Hypothalamus (tissue), 51 donors: ENCODE data around the gene PITPNM1.
"Not testable (repeated sequence)": the region's sequence is repeated elsewhere in the genome, so short reads cannot be mapped to it uniquely, and the experiment has no call there.

ENCODE experiments used
- DNase-seq, 51 donors: peaks; one replicate each; lab custom pipeline; 2025; lab: John Stamatoyannopoulos, UW

The PITPNM1 gene

DNA sequence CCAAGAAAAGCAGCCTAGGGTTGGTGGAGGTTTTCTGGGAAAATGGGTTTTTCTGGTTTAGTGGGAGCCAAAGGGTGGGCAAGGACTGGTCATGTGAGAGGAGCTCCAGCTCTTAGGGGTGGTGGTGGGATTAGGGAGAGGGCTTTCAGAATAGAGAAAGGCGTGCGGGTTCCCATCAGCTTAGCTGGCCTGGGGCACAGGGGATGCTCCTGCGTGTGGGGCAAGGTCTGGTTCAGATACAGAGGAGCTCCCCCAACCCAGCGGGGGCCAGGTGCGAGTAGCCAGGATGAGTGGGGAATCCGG lies 36.8 kb downstream of the PITPNM1 start:
- peak in 2 of 51 donors; percentile 22 to 63 for DNase-seq

GRCh38 chr11:67468056-67468455 lies 37.1 kb downstream of the PITPNM1 start:
- DNase-seq, result peak in 11 of 51 donors; percentile 6 to 53 (median 29)

- no peak for DNase-seq
Measured at GRCh38 chr11:67466962-67467771, 38.0 kb downstream of the PITPNM1 start.

DNA sequence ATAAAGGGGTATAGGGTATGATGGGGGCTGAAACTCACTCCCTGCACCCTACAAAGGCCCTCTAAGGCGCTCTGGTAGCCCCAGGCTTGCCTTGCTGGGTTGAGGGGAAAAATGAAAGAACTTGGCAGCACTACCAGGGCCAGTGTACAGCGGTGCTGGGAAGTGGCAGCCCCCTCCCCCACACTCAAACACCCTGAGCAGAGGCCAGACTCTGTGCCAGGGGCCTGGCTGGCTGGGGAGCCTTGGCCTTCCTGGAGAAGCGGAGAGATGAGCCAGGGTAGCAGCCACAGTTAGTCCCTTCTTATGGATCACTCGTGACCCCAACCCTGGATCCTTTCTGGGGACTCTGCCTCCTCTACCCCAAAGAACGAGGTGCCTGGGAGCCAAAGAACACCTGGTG lies 38.8 kb downstream of the PITPNM1 start:
- DNase-seq, result peak in 16 of 51 donors; percentile 12 to 47 (median 23)

GRCh38 chr11:67465530-67465929 lies 39.6 kb downstream of the PITPNM1 start:
- DNase-seq, result not testable (repeated sequence)

DNA sequence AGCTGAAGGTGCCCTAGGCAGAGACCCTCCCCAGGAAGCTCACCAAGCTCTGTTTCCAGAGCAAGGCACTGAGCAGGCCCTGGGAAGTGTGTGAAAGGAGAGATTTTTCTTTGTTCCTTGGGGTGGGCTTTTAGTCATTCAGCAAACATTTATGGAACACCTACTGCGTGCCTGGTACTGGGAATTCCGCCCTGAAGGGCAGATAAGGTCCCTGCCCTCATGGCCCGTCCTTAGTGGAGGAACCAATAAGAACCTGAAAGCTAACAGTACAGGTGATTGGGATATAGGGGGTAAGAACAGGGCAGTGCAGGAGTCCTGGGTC lies 40.0 kb downstream of the PITPNM1 start:
- no peak for DNase-seq

DNA sequence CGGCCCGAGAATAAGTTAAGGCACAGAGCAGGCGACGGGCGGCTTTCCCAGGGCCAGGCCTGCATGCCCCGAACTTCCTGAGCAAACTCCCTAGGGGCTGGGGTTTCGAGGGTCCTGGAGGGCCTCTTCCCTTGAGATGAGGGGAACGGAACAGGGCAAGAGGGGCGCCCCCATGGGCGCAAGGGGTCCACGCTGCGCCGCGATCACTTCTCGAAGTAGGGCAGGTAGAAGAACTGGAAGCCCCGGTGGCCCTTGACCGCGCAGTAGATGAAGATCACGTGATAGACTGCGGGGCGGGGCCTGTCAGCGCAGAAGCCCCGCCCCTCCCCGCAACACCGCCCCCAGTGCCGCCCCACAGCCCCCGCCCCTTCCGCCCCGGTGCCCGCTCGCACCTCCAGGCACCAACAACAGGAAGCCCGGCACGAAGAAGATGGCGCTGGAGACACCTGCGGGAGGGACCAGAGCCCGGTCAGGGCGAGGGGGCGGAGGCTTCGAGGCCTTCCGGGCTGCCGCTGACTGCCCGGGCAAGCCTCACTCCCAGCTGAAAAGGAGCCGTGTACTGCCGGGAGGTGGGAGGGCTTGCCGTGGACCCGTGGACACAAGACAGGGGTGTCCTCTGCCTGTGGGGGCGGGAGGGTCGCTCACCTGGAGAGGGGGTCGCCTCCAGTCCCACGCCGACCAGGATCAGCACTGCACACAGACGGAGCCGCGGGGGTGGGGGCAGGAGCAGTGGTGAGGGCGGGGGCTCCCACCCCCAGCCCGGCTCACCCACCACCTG lies 40.6 kb downstream of the PITPNM1 start:
- DNase-seq, result peak in 47 of 51 donors; percentile 36 to 89 (median 71)

DNA sequence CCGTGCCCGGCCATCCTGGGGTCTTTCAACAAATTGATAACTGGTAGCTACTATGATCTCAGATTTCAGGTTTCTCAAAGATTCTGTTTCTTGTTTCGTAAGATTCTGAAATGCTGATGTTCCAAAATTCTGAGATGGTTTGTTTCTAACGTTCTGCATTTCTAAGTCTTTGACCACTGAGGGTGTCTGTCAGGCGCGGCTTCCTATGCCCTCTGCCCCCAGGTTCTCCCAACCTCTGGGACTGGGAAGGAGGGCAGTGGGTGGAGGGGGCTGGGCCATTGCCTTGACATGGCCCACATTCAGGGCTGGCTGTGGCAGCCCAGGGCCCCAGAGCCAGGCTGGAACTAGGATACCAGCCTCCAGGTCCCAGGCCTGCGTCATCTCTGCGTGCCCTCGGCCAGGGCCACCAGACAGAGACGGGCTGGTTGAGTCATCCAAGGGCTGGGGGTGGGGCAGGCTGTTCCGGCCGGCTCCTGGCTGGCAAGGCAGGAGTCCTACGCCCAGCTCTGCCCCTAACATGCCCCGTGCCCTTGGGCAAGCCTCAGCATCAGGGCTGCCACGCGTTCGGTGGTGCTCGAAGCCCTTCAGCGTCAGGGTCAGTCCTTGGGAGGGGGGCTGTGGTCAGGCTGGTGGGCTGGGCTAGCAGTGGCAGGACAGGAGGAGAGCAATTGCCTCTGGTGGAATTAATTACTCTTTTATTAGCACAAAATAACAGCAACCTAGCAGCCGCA lies 41.3 kb downstream of the PITPNM1 start:
- DNase-seq, result peak in 19 of 51 donors; percentile 7 to 73 (median 48)

DNA sequence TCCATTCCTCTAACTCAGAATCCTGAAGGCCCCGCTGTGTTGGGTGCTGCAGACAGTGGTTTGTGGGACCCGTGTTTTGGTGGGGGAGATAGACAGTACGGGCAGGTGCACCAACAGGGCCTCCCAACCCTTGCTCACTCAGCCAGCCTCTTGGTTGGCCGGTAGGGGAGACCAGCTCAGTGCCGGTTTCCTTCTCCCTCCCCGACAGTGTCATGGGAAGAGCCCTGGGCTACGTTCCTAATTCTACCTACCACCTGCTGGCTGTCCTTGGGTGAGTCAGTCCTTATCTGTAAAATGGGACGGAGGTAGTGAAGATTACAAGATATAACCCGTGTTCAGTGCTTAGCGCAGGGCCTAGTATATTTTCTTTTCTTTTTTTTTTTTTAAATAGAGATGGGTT lies 42.0 kb downstream of the PITPNM1 start:
- DNase-seq, result no peak

DNA sequence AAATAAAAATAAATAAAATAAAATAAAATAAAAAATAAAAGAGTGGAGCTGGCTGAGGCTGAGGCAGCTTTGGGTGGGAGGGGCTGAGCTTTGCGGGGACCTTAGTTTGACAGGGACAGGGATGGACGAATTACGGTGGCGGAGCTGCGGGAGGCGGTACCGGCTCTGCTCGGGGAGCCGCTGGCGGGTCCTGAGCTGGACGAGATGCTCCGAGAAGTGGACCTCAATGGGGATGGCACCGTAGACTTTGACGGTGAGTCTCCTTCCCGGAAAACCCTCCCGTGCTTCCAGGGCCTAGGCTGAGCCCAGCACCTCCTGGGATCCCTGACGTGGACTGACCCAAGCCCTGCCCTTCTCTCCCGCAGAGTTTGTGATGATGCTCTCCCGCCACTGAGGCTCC lies 46.9 kb downstream of the PITPNM1 start:
- DNase-seq, result no peak

- no peak for DNase-seq
Measured at GRCh38 chr11:67457453-67457852, 47.7 kb downstream of the PITPNM1 start.

DNA sequence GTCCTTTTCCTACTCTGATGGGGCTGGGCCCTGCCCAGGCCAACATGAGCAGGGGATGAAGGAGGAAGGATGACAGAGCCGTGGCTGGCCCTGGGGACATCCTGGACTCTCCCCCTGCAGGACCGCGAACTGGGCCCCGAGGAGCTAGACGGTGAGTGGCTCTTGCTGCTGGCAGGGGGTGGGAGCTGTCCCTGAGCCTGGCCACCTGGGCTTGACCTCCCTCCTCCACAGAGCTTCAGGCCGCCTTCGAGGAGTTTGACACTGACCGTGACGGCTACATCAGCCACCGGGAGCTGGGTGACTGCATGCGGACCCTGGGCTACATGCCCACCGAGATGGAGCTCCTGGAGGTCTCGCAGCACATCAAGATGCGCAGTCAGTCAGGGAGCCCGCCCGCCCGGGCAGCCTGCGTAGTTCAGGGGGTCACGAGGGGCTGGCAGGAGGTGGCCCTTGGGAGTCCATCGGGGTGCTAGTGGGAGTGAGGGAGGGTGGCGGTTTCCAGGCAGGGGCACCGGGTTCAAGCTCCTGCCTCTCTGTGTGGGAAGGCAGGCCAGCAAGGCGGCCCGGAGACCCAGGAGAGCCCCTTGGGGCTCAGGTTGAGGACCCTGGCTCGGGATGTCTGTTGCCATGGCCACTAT lies 49.0 kb downstream of the PITPNM1 start:
- DNase-seq, result no peak

- no peak for DNase-seq
Measured at GRCh38 chr11:67455054-67455453, 50.1 kb downstream of the PITPNM1 start, which contains the start of gene CABP4. TSS of gene CABP4 (plus strand) at chr11:67455354. CDS start at chr11:67455424, 70 bp downstream.

DNA sequence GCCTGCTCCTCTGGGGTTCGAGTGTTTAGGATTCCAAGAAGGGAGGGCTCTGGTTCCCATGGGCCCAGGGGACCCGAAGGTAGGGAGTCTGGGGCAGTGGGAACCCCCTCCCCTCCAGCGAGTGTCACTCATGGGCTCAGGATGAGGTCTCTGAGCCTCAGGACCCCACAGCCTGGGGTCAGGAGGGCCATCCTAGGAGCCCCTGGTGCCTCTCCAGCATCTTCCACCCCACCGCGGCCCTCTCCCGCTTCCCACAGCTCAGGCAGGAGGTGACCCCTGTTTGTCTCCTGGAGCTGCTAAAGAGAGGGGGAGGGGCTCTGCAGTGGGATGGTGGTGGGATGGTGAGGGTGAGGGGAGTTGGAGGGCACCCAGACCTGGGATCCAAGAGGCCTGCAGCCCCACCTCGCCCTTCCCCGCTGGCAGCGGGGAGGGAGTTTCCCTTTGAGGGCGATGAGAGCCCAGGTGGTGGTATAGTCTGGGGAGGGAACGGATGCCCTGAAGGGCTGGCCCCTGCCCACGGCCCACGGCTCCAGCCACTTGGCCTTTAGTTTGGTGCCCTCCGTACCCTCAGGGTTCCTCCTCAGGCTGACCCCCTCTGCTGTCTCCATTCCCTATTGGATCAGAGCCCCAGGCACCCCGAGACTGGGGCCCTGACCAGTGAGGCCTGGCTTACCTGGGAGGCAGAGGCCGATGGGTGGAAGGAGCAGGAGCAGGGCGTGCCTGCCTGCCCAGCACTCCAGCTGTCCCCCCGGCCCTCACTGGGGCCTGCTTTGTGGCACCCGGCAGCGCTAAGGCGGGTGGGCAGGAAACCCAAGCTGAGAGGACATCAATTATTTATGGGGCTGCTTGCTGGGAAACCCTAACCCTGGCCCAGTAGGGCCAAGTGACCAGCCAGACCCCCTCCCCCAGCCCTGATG lies 51.1 kb downstream of the PITPNM1 start:
- no peak for DNase-seq

DNA sequence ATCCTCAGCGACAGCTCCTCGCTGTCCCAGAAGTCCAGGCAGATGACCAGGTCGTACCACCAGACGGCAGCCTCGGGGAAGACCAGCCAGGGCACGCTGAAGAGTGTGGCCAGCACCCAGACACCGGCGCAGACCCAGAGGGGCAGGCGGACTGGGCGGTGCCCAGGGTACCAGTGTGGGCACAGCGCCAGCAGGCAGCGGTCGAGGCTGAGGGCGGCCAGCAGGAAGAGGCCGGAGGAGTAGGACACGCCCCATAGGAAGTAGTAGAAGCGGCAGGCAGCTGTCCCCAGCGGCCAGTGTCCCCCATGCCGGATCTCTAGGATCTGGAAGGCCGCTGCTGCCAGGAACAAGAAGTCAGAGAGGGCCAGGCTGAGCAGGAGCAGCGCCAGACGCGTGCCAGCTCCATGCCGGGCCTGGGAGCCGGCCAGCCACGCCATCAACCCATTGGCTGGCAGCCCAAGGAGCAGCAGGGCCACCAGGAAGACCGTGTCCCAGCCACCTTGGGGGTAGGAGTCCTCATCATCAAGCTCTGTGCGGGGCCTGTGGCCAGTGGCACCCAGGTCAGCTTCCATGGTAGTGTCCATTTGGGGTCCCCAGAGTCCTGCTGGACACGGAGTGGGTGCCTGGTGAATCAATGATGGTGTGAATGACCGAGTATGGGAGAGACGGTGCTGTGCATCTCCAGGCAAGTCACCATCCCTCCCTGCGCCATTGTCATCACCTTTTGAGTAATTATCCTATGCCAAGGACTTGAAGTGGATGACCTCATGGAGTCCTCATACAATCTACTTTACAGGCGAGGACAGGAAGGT lies 52.8 kb downstream of the PITPNM1 start, which contains the start of gene GPR152:
Gene GPR152 (minus strand): TSS at position 589 of the 812 bp plus-strand sequence. CDS start 5 bp downstream, at position 584.
- peak in 9 of 51 donors; percentile 11 to 31 (median 22) for DNase-seq

DNA sequence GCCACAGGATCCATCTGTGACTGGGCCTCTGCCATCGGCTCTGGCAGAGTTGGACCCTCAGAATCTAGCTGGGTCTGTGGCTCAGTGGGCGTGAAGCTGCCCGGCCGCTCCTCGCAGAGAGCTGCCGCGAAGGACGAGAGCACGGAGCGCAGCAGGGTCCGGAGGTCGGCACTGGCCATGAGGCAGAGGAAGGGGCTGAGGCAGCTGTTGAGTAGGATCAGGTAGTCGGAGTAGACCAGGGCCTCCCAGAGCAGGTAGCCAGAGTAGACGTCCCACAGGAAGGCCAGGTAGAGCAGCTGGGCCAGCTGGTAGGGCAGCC lies 53.5 kb downstream of the PITPNM1 start:
- DNase-seq, result no peak

DNA sequence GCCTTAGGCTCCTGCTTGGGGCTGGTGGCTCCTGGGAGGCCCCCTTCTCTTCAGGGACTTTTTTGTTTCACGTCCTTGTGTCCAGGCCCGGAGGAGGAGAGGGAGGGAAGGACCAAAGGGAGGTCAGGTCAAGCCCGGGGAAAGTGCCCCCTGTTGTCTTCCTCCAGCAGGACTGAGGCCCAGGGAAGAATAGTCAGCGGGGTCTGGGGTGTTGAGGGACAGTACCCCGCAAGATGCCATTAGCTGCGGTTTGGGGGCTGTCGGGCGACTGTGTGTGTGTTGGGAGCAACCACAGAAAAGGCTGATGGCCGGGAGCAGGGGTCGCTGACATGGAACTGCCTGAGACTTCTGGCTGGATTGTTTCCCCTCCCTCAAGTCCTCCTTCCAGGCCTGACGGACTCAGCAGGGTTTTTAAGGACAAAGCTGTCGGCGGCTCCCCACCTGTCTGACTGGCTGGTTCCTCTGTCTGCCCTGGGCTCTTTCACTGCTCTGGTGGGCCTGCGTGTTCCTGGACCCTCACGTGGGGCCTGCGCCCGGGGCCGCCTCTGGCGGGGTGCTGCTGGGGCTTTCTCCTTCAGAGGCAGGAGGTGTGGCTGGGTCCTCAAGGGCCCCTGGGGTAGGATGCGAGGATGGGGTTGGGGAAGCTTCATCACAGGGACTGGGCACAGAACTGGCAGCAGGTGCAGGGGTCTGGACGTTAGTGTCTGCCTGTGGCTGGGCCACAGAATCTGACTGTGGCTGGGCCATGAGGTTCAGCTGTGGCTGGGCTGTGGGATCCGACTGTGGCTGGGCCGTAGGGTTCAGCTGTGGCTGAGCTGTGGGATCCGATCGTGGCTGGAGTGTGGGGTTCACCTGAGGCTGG lies 54.1 kb downstream of the PITPNM1 start:
- DNase-seq, result no peak
